Left cardiac atrium (tissue), 4 donors: Measurements from ENCODE around the gene ARHGAP44. TPM values are rescaled to one million over a fixed set of nuclear protein-coding genes. Genes with fewer than 3 reads are reported as not detected.

Experiments used
- ATAC-seq, 2 donors: fragments of 200-7000 bp; cut with Tn5 transposase; one replicate each; pipeline ENCODE4 v1.9.1; 2020; ENCODE audit warnings: mild to moderate bottlenecking in 2 of 2, moderate library complexity in 2 of 2
- DNase-seq: peaks from one replicate; pipeline ENCODE4 v3.0.0-alpha.2; 2020
- intact Hi-C, 2 donors: fragments of 100-400 bp; cut with DNase I; formaldehyde crosslinking; loops; one replicate each; pipeline versions ENCODE4 v1.14.1 to v1.15.1; 2022 to 2023
- total RNA-seq, 2 donors: library from RNA; stranded (reverse); fragmentation: NEBNext Ultra II Directional; extraction: Animal tissue kit (Norgen Biotek cat#: 25700); gene quantifications; one replicate each; pipeline ENCODE4 v1.2.1, GENCODE V29; 2021
- donor health status: DM: no; HTN: yes; CAD: no.
- donor health status: DM: no; HTN: yes; CAD: no; lungs with severe emphysema.
- donor health status: DM: yes; HTN: yes; CAD: no.
- donor health status: Dilated cardiomyopathy.

ARHGAP44 gene
- total RNA-seq, 2 donors from 2014 or later, result 7.7 to 10.8 TPM

DNA sequence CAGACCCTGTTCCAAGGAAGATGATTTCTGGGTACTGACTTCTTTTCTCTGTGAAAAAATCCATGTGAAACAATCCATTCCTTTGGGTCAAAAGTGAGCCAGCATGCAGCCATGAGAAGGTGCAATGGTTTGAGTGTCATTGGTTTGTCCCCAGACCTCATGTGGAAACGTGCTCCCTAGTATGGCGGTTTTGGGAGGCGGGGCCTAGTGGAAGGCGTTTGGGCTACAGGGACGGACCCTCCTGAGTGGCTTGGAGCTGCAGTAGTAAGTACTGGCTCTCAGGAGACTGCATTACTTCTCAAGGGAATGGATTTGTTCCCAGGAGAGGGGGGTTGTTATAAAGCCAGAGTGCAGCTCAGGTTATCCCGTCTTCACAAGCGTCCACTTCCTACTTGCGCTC, 209.2 kb downstream of the ARHGAP44 start:
- intact Hi-C loops, result loop anchor here in 1 of 2 donors (10.0 kb wide), 1 partner anchor 454 kb away; no protein-coding TSS in a partner anchor

DNA sequence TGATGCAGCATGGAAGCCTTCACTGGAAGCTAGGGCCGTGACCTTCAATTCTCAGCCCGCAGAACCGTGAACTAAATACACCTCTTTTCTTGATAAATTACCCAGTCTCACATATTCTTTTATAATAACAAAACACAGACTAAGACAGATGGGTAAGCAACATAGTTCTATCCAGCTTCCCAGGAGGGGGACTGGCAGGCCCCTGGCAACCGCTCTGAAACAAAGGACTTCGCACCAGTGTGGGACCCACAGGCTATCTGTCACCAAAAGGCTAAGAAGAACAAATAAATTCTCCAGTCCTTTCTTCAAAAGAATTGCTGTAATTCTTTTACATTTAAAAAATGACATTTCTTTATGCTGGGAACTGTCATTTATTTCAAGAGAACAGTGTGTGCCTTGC, 209.6 kb downstream of the ARHGAP44 start:
- intact Hi-C loops, result loop anchor here in 1 of 2 donors (10.0 kb wide), 1 partner anchor 454 kb away; no protein-coding TSS in a partner anchor
- DNase-seq (no peak), ATAC-seq (no peak)

More for the DNA sequence above, 209.2 kb downstream of the ARHGAP44 start:
- ATAC-seq (no peak), DNase-seq (no peak)

DNA sequence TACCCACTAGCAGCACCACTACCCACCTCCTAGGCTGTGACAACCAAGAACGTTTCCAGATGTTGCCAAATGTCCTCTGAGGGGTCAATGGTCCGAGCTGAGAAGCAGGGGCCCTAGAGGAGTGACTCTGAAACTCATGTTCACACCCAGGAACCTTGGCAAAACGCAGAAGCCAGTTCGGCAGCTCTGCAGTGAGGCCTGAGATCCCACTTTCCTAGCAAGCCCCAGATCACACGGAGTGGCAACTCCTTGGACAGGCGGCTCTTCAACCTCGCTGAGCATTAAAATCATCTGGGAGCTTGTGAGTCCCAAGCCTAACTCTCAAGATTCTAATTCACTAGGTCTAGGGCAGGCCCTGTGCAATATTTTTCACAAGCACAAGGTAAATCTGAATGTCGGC, 211.3 kb downstream of the ARHGAP44 start:
- no peak for DNase-seq
- ATAC-seq, result no peak
- intact Hi-C loops, result loop anchor here (5.0 to 10.0 kb wide), 4 partner anchors 73 to 816 kb away; no protein-coding TSS in a partner anchor

DNA sequence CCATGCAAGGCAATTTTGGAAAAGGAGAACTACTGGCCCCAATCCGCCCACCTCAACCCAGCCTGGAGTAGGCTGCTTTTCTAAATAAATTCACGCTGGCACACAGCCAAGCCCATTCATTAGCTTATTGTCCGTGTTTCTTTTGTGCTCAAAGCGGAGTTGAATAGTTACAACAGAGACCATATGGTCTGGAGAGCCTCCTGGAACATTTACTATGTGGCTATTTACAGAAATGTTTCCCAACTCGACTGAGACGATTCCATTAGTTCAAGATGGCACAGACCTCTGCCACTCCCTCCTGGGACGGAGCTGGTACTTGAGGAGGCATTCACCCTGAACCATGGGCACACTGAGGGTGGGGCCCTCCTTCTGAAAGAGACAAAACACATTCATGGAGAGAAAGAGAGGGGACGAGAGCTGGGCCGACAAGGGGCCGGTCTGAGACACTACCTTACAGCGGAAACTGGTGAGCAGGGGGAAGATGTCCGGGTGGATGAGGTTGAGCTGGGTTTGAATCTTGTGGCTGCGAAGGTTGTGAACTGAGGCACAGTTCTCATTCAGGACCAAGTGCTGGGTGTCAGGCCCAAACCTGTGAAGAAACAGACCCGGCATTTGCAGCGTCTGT, 212.8 kb downstream of the ARHGAP44 start:
- intact Hi-C loops, result loop anchor here (2.0 to 10.0 kb wide), 6 partner anchors 75 to 821 kb away; no protein-coding TSS in a partner anchor
- no peak for ATAC-seq
- DNase-seq, result no peak

DNA sequence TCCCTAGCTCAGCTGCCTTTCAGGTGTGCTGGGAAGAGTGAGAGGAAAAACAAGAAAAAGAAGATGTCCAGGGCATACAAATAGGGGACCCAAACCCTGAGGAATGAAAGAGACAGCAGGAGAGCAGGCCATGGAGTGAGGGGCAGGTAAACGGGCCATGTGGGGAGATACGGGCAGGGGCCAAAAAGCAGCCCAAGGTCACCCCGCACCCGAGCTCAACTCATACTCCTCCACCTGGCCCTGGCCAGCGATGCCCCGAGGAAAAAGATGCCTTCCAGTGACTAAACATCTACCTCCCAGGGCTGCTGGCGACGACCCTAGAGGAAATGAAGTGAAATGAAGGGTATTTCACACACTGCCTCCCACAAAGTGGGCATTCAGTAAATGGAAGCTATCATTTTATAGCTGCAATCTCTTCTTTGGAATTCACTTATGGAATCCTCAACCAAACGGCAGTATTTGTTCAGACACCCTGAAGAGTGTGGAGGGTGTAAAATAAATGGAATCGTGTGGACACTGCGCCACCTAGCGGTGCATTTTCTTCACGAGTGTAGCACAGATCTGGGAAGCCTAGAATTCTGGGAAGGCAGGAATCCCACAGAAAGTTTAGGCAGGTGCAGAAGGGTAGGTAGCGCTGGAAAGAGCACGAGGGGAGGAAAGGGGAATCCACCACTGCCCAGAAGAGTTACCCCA, 213.6 kb downstream of the ARHGAP44 start:
- DNase-seq (peak; percentile 88), ATAC-seq (peak; percentile 87 to 90)
- intact Hi-C loops, result loop anchor here (2.0 to 10.0 kb wide), 6 partner anchors 76 to 822 kb away; no protein-coding TSS in a partner anchor

DNA sequence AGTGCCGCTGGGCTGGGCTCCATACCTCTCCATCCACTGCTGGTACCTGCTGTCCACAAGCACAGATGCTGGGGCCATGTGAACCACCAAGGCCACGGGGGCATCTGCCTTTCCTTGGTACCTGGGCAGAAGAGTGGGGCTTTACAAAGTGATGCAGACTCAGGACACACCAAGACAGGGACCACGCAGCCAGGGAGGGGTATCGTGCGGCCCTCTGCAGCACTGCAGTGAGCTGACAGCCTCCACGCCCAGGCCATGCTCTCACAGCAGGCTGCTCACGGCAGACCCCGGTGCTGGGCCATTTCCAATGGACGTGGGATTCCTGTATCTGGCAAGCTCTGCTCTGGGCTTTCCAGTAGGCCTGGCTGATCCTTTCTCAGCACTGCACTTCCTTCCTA, 214.2 kb downstream of the ARHGAP44 start:
- intact Hi-C loops, result loop anchor here (2.0 to 10.0 kb wide), 6 partner anchors 76 to 823 kb away; no protein-coding TSS in a partner anchor
- ATAC-seq, result peak in 1 of 2 donors; percentile 33
- DNase-seq, result no peak

DNA sequence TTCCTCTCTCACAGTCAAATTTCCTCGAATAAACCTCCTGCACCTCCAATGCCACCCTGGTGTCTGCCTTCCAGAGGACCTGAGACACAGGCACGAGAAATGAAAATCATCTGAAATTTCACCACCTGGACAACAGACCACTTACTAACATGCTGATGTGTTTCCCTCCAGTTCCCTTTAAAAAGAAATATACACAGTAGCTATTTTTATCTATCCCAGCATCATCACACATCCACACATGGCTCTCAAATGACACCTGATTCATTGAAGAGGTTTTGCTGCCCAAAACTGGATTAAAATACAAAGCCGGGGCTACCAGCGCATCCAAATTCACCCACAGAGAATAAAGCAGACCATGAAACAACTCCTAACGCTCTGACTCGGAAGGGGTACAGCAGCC, 214.6 kb downstream of the ARHGAP44 start:
- DNase-seq (no peak), ATAC-seq (no peak)
- intact Hi-C loops, result loop anchor here (2.0 to 10.0 kb wide), 6 partner anchors 77 to 823 kb away; no protein-coding TSS in a partner anchor

DNA sequence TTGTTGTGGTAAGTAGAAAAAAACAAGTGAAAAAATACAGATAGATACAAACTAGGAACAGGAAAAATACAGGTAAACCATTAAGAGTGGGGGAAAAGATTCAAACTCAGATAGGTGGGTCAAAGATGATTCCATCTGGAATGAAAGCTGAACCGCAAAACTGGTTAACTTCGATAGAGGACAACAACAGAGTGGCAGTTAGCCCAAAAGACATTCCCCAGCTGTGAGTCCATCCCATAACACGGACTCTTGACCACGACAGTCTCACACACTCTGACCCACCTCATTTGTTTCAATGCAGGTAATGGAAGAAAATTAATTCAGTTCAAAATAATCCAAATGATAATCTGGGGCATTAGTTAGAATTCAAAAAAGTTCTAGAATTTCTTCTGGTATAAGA, 215.0 kb downstream of the ARHGAP44 start:
- DNase-seq, result no peak
- no peak for ATAC-seq
- intact Hi-C loops, result loop anchor here (5.0 to 10.0 kb wide), 4 partner anchors 77 to 820 kb away; no protein-coding TSS in a partner anchor

DNA sequence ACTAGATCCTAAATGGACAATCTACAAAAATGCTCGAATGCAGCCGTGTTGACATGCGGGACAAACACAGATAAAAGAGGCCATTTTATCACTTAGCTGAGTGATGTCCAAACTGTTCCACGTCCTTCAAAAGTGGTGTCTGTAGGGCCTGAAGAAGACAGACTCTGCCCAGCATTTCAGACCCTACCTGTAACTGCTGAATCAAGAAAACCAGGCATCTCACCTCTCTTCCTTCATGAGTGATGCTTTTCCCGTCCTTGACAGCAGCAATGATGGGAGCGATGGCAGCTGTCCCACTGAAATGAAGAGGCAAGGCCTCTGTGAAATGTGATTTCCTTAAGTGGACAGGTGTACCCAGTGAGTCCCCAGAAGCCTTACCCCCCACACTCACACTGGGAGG, 216.2 kb downstream of the ARHGAP44 start:
- DNase-seq (no peak), ATAC-seq (no peak)
- intact Hi-C loops, result loop anchor here in 1 of 2 donors (10.0 kb wide), 2 partner anchors 751 to 821 kb away; no protein-coding TSS in a partner anchor

DNA sequence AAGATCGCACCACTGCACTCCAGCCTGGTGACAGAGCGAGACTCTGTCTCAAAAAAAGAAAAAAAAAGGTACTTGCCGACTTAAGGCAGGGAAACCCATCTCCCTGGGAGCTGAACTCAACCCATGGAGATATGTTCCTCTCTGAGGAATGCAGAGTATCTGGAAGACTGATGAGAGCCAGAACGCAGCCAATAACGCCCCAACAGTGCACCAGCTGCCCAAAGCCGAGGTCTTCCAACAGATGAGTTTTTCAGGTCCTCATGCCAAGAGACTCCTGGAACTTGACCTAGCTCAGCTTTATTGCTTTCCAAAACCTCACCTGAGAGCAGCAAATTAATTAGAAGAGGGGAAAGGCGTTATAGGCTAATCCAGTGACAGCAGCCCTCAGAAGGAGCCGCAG, 219.2 kb downstream of the ARHGAP44 start:
- no peak for DNase-seq
- intact Hi-C loops, result loop anchor here in 1 of 2 donors (10.0 kb wide), 2 partner anchors 754 to 824 kb away; no protein-coding TSS in a partner anchor
- no peak for ATAC-seq

DNA sequence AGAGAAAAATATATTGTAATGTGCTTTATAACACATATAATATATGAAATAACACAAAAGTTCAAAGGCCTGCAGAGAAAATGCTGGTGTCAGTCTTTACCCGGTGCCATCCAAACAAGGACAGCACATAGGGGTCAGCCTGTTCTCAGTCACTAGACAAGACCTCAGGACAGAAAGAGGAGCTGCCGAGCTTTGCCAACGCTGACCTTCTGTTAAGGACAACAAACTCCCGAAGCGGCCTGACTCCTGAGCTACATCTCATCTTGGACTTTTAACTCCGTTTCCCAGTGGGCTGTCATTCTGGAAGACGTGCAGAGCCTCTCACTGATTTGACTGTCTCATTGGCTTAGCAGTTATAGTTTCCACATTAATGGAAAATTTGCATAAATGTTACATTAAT, 221.7 kb downstream of the ARHGAP44 start:
- ATAC-seq, result no peak
- no peak for DNase-seq
- intact Hi-C loops, result no loop called here

DNA sequence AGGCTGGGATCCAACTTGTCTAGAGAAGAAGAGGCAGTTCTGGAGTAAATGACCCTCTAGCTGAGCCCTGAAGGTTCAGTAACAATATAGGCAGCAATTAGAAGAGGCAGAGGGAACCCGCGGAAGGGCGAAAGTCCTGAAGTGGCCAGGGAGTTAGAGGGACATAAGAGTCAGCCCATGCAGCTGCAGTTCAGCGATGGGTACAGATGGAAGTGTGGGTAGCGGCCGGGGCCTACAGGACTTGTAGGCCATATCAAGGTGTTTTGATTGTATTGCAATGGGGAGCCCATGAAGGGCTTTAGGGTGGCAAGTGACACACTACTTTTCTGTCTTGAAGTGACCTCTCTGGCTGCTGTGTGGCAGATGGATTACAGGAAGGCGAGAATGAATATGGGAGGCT, 225.5 kb downstream of the ARHGAP44 start:
- DNase-seq (no peak), ATAC-seq (no peak)
- intact Hi-C loops, result no loop called here

DNA sequence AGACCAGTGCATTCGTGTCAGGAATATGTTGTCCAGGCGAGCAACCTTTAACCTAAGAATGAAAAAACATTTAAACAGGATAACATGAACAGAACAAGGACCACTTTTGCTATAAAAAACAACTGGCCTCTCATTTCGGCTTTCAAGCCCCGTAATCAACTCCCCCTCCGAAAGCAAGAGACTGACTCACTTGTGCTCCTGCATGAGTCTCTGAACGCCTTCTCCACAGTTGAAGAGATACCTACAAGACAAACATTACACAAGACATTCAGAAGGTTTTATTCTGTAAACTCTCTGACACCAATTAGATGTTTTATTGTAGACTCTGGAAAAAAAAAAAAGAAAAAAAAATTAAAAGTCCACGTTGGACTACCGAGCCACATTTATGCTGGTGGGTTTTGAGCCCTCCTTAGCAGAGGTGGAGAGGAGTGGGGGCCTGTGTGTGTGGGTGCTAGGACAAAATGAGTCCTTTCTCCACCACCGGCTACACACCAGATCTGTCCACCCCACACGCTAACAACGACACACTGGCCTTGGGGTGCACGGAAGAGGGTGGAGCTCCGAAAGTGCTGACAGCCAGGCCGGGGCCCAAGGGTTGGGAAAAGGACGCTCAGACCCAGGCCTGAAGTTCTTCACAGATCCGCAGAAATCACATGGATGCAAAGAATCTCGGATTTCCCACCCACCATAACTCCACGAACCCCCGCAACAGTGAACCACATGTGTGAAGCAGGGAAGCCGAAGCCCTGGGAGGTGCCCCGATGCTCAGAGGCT, 227.8 kb downstream of the ARHGAP44 start:
- peak; percentile 9 to 44 for ATAC-seq
- intact Hi-C loops, result no loop called here

DNA sequence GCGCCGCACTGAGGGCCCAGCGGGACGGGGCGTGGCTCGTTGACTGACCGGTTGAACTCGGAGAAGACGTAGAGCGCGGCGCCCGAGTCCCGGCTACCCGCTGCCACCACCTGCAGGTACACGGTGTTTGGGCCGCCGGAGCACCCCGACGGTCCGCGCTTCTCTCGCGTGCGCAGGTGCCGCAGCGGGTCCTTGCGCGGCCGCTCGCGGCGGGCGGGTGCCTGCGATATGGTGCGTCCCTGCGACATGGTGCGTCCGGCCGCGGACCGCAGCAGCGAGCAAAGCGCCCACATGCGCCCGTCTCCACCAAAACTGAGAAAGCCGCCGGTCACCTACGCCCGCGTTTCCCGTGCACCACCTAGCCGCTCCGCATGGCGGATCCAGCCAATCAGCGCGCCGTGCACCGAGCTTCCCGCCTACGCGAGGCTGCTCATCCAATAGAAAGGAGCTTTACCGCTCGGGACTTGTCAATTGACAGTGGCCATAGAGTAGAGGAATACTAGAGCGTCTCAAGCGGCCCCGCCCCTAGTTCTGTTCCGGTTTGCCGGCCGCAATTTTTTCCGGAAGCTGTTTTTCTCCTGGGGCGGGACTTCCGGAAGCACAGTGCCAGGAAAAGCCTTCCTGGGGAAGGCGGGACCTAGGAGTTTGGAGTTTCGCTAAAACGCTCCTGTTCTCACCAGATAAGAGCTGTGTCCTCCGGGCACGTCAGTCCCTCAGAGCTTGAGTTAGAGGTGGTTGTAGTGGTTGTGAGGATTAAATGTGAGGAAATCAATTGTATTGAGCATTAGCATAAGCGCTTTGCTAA, 228.6 kb downstream of the ARHGAP44 start, which contains the start of gene ELAC2:
Gene ELAC2 (minus strand): TSS at position 373 of the 805 bp plus-strand sequence. CDS start 80 bp downstream, at position 293.
- peak; percentile 98 for DNase-seq
- ATAC-seq, result peak; percentile 99
- intact Hi-C loops, result no loop called here

More for the DNA sequence above, 227.8 kb downstream of the ARHGAP44 start:
- DNase-seq, result no peak

DNA sequence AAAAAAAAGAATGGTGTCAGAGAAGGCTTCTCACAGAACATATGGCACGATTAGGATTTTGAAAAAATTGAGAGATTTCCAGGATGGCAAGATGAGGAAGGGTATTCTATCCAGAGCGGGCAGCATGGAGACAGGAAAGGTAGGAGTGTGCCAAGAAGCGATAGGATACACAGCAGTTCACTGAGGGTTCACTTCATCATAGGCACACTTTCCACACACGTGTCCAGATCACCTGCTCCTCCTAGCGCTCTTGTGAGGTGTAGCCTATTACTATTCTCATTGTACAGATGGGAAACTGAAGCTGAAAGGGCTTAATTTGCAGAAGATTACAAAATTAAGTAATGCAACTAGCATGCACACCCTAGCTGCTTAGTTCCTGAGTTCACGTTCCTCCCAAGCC, 234.7 kb downstream of the ARHGAP44 start:
- intact Hi-C loops, result no loop called here
- DNase-seq (no peak), ATAC-seq (peak in 1 of 2 donors; percentile 31)

DNA sequence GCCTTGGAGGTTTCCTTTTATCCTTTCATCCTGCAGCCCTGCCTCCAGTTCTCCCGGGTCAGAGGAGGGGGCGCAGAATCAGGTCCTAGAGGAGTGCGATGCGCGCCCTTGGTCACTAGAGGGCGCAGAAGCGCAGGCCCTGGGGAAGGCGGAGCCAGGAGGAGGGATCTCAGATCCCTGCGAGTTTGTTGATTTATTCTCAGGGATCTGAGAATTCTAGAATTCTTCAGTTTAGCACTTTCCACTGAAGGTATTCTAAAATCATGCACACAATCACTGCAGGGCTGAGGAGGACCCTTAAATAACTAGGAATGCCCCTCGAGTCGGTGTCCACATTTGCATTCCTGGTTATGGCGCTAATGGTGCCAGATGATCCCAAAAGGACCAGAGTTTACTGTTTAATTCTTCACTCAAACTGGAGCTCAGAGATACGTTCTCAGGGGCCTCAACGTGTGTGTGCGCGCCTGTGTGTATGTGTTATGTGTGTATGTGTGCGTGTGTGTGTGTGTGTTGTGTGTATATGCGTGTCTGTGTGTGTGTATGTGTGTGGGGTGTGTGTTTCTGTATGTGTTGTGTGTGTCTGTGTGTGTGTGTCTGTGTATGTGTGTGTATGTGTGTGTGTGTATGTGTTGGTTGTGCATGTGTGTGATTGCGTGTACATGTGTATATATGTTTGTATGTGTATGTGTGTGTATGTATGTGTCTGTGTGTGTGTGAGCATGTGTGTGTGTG, 235.4 kb downstream of the ARHGAP44 start:
- DNase-seq, result peak; percentile 61
- ATAC-seq, result peak; percentile 91 to 93
- intact Hi-C loops, result no loop called here

DNA sequence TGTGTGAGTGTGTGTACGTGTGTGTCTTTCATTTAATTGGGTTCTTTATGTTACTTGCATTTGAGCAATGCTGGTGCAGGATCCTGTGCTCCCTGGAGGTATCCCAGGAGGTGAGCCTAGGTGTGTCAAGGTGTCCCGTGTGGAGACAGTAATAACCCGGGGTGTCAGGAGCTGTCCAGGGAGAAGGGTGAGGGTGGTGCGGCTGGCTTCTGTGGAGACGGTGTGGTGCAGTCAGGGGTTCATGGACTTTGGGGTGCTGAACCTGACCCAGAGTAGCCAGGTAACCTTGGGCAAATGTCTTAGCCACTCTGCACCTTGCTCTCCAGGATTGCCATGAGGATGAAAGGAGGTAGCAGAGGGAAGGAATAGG, 235.9 kb downstream of the ARHGAP44 start:
- intact Hi-C loops, result no loop called here
- ATAC-seq, result no peak

DNA sequence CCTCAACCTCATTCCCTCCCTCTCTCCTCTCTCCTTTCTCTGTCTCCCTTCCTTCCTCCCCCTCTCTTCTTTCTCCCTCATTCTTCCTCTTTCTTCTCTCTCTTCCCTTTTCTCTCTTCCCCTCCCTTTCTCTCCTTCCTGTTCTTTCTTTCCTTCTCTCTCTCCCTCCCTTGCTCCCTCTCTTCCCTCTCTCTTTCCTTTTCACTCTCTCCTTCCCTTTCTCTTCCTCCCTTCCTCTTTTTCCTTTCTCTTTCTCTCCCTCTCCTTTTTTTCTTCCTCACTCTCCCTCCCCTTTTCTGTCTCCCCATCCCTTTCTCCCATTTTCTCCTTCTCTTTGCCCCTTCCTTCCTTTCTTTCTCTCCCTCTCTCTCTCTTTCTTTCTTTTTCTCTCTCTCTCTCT, 236.4 kb downstream of the ARHGAP44 start:
- DNase-seq (no peak), ATAC-seq (no peak)
- intact Hi-C loops, result no loop called here

More for the DNA sequence above, 235.9 kb downstream of the ARHGAP44 start:
- no peak for DNase-seq
